DMS153 treated with DMSO at 0.1 percent for 48 hours (cell line): ENCODE results near the gene KIF13A.
"Not testable (repeated sequence)": the region's sequence is repeated elsewhere in the genome, so short reads cannot be mapped to it uniquely, and the experiment has no call there.

Source experiments
- DNase-seq: peaks from one replicate; lab custom pipeline; 2025; ENCODE audit not compliant: unreplicated experiment; lab: John Stamatoyannopoulos, UW

The KIF13A gene

GRCh38 chr6:17812311-17812710 lies 175.1 kb downstream of the KIF13A start:
- no peak for DNase-seq

- DNase-seq, result no peak
These were observed 178.8 kb downstream of the KIF13A start for GRCh38 chr6:17808609-17809008.

GRCh38 chr6:17807431-17807830 lies 180.0 kb downstream of the KIF13A start:
- not testable (repeated sequence) for DNase-seq

- no peak for DNase-seq
These were observed 184.0 kb downstream of the KIF13A start for GRCh38 chr6:17803409-17803808.

- DNase-seq, result no peak
These were observed 188.8 kb downstream of the KIF13A start for GRCh38 chr6:17798477-17799154.

GRCh38 chr6:17790489-17790888 lies 196.9 kb downstream of the KIF13A start:
- DNase-seq, result no peak

- no peak for DNase-seq
These were observed 202.2 kb downstream of the KIF13A start for GRCh38 chr6:17785094-17785787.

- DNase-seq, result no peak
These were observed 207.4 kb downstream of the KIF13A start for GRCh38 chr6:17780061-17780460.

GRCh38 chr6:17771609-17772008 lies 215.8 kb downstream of the KIF13A start:
- no peak for DNase-seq

- DNase-seq, result no peak
These were observed 218.6 kb downstream of the KIF13A start for GRCh38 chr6:17768881-17769280.

- DNase-seq, result no peak
These were observed 219.0 kb downstream of the KIF13A start for GRCh38 chr6:17768388-17768787.

- no peak for DNase-seq
These were observed 224.8 kb downstream of the KIF13A start for GRCh38 chr6:17762651-17763050.

- no peak for DNase-seq
These were observed 229.3 kb downstream of the KIF13A start for GRCh38 chr6:17758119-17758518.

GRCh38 chr6:17754254-17754653 lies 233.2 kb downstream of the KIF13A start:
- DNase-seq, result no peak

GRCh38 chr6:17745324-17745723 lies 242.1 kb downstream of the KIF13A start:
- not testable (repeated sequence) for DNase-seq

GRCh38 chr6:17744757-17745308 lies 242.6 kb downstream of the KIF13A start:
- not testable (repeated sequence) for DNase-seq

GRCh38 chr6:17744019-17744756 lies 243.2 kb downstream of the KIF13A start:
- DNase-seq, result no peak

GRCh38 chr6:17741507-17741906 lies 245.9 kb downstream of the KIF13A start:
- DNase-seq, result no peak

- no peak for DNase-seq
These were observed 246.7 kb downstream of the KIF13A start for GRCh38 chr6:17740559-17741220.

GRCh38 chr6:17737704-17738252 lies 249.7 kb downstream of the KIF13A start:
- DNase-seq, result no peak

GRCh38 chr6:17735311-17735710 lies 252.1 kb downstream of the KIF13A start:
- DNase-seq, result not testable (repeated sequence)
